Hematopoietic multipotent progenitor cell (in vitro differentiated cells): Measurements from ENCODE around the gene CDK2. TPM values are rescaled to one million over a fixed set of nuclear protein-coding genes. Genes with fewer than 3 reads are reported as not detected.
"Not testable (repeated sequence)": the region's sequence is repeated elsewhere in the genome, so short reads cannot be mapped to it uniquely, and the experiment has no call there.

Source experiments
- DNase-seq, 3 donors: peaks; one replicate each; pipeline ENCODE4 v3.0.0-alpha.2; 2011 to 2015; ENCODE audit warnings: low read depth in 2 of 3, low spot score in 2 of 3
- total RNA-seq: library from RNA; depleted of rRNA; stranded (reverse); fragments of >200 nt; gene quantifications from one replicate; pipeline ENCODE4 v1.2.3, GENCODE V29; 2012

The CDK2 gene
- total RNA-seq, 1 donor, result 27.2 TPM

DNA sequence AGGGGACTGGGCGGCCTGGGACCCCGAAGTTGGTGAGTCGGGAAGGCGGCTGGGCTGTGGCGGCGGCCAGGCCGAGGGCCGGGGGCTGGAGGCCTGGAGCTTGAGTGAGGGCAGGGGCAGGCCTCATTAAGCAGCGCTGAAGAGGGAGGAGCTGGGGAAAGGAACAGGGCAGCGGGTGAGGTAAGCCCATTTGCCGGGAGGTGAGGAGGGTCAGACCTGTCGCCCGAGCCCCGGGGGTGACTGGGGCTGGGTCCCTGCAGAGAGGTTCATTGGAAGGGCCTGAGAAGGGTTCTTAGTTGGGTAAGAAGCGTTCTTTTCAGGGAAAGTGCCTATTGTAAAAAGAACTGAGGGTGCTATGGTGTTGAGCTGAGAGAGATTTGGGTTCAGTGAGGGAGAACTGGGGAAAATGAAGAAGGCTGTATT, 7.7 kb downstream of the CDK2 start:
- peak in 1 of 3 donors; percentile 58 for DNase-seq

DNA sequence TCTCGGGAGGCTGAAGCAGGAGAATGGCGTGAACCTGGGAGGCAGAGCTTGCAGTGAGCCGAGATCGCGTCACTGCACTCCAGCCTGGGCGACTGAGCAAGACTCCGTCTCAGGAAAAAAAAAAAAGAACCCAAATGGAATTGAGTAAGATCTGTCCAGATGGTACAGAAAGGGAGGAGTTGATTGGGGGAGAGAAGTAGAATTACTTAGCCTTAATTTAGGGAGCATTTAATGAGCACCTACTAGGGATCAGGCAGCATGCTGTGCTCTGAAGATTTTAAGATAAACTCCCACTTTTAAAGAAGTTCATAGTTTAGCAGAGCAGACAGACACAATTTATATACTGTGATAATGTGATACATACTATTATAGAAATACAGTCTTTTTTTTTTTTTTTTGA, 11.8 kb downstream of the CDK2 start:
- DNase-seq, result no peak

- DNase-seq, result no peak
Measured at GRCh38 chr12:55979069-55979468, 12.4 kb downstream of the CDK2 start.

- DNase-seq, result not testable (repeated sequence)
Measured at GRCh38 chr12:55981882-55982281, 15.3 kb downstream of the CDK2 start.

DNA sequence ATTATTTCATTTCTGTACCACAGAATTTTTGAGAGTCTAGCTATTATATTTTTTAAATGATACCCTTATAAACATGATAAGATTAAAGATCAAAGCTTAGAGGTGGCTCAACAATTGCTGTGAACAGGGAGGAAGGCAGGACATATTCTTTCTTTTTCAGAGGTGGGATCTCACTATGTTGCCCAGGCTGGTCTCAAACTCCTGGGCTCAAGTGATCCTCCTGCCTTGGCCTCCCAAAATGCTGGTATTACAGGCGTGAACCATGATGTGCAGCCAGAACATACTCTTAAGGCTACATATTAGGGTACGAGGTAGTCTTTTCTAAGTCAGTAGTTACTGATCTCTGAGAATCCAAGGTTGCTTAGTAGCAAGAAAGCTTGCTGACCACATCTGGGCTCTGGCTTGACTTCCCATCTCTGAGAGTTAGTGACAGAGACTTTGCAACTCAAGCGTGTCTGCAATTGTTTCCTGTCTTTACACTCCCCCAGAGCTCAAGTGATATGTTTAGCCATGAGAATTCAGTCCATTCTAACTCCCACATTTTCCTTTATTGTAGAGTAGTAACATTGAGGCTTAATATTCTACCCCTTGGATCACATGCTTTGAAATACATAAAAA, 15.8 kb downstream of the CDK2 start:
- DNase-seq, result no peak

- DNase-seq, result peak in 1 of 3 donors; percentile 35
Measured at GRCh38 chr12:55983232-55983842, 16.7 kb downstream of the CDK2 start.

DNA sequence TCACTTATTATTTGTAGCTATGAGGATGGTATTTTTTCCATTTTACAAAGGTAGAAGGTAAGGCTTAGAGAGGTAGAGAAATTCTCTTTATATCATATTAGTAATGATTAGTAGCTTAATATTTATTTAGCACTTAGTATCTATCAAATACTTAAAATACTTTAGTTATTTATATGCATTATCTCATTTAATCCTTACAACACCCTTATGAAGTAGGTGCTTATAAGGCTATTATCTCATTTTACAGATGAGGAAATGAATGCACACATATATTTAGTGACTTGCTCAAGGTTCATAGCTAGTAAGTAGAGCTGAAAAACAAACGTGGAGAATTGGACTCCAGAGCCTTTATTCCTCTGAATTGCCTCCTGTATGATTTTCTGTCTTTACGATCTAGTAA, 18.2 kb downstream of the CDK2 start:
- no peak for DNase-seq

GRCh38 chr12:55985341-55985740, 18.7 kb downstream of the CDK2 start:
- DNase-seq, result no peak

GRCh38 chr12:55985976-55986375, 19.3 kb downstream of the CDK2 start:
- DNase-seq, result not testable (repeated sequence)

DNA sequence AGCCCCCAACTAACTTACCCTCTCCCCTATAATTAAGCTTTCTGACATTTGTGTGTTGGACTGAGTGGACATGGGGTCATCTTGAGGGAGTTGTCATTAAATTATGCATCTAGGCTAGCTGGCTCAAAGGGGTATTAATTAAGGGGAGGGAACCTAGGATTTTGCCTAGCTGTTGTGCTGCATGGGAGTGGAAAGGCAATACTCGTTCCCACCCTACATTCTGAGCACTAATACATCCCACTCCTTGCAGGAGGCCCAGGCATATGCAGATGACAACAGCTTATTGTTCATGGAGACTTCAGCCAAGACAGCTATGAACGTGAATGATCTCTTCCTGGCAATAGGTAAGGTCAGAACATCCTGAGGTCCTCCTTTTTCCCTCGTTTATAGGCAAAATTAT, 24.5 kb downstream of the CDK2 start:
- no peak for DNase-seq

DNA sequence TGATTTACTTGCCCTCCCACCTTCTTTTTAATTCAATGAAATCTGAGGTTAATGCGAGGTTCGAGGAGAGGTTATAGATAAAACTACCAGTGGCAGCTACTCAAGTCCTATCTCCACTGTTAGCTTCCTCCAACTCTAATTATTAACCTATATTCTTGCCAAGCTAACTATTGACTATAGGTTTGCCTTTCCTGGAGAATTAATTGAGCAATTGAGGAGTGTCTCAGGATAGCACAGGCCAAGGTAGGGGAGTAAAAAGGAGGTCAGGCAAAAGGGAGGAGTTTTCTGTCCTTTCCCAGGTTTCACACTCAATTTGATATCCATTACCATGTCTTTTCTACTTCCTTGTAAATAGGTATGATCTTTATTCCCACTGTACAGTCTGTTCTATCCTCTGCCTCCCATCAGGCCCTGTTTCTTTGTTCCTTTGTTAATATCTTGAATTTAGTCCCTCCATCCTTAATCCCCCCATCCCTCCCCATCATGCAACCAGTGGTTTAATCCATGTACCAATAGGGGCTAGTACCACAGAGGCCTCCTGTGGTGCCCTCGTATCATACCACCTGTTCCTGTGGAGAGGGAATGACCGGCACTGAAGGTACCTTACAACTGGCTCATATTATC, 26.7 kb downstream of the CDK2 start:
- no peak for DNase-seq

- DNase-seq, result no peak
Measured at GRCh38 chr12:55995366-55995765, 28.7 kb downstream of the CDK2 start.

DNA sequence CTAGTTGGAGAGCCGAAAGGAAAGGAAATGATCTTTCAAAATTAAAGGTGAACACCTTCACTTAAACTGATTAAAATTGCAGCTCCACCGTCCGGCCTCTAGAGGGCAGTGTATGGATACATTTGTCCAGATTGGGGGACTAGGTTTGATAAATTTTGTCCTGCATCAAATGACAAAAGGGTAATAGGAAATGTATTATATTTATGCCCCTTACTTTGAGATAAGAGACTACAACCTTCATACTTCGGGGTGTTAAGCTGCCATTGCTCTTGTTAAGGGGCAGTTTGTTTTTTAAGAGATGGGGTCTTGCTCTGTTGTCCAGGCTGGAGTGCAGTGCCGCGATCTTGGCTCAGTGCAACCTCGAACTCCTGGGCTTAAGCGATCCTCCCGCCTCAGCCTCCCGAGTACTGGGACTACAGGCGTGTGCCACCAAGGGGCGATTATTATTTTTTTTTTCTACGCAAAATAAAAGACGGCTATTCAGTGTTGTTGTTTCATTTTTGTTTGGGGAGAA, 29.6 kb downstream of the CDK2 start:
- peak; percentile 53 to 87 (median 72) for DNase-seq

GRCh38 chr12:55996715-55997534, 30.3 kb downstream of the CDK2 start, which contains the start of gene SUOX:
TSS of gene SUOX (plus strand) at chr12:55997276. CDS start at chr12:56002222, 4,946 bp downstream.
- peak in 2 of 3 donors; percentile 83 to 92 for DNase-seq

DNA sequence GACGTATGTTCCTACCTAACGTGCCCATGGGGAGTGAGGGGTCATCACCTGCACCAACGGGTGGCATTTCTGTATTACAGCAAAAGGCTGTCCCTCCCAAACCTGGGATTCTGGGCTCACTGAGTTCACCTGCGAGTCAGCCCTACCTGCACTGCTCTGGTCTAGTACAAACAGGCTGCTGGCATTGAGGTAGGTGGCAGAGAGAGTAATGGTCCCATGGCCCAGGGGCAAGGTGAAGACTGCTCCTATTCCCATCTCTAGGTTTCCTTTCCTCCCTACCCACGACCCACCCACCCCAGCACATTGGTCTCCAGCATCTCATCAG, 30.9 kb downstream of the CDK2 start:
- DNase-seq, result no peak

GRCh38 chr12:55999522-55999921, 32.9 kb downstream of the CDK2 start:
- DNase-seq, result not testable (repeated sequence)

GRCh38 chr12:55999999-56000540, 33.4 kb downstream of the CDK2 start:
- not testable (repeated sequence) for DNase-seq

- no peak for DNase-seq
Measured at GRCh38 chr12:56001487-56002100, 35.0 kb downstream of the CDK2 start.

DNA sequence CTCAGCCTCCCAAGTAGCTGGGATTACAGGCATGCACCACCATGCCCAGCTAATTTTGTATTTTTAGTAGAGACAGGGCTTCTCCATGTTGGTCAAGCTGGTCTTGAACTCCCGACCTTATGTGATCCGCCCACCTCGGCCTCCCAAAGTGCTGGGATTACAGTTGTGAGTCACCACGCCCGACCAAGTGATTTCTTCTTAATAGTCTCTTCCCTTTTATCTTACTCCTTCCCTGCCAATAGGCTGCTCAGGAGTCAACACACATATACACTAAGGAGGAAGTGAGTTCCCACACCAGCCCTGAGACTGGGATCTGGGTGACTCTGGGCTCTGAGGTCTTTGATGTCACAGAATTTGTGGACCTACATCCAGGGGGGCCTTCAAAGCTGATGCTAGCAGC, 36.7 kb downstream of the CDK2 start:
- not testable (repeated sequence) for DNase-seq

GRCh38 chr12:56004211-56004610, 37.6 kb downstream of the CDK2 start:
- no peak for DNase-seq
